Measurements from ENCODE around the gene GIMAP2. TPM values are rescaled to one million over a fixed set of nuclear protein-coding genes. Genes with fewer than 3 reads are reported as not detected.

Gene GIMAP2
- 70.4 TPM for total RNA-seq
- 32.5 TPM for polyA plus RNA-seq
- long read RNA-seq, donor 1, transcript GIMAP2-201 (3 exons, 1,449 nt) = major isoform, 5 of 5 reads
- long read RNA-seq, donor 1, partial matches to known transcripts = 0 of 5 reads
- long read RNA-seq, donor 1, other reads (novel, unspliced or antisense) = 0 of 5 reads
- long read RNA-seq, donor 2 = 0 reads
- long read RNA-seq, donor 3, transcript GIMAP2-201 (3 exons, 1,449 nt) = major isoform, 36 of 45 reads
- long read RNA-seq, donor 3, partial matches to known transcripts = 5 of 45 reads
- long read RNA-seq, donor 3, other reads (novel, unspliced or antisense) = 0 of 45 reads
- long read RNA-seq, donor 4, transcript GIMAP2-201 (3 exons, 1,449 nt) = major isoform, 12 of 22 reads
- long read RNA-seq, donor 4, partial matches to known transcripts = 10 of 22 reads
- long read RNA-seq, donor 4, other reads (novel, unspliced or antisense) = 0 of 22 reads
- long read RNA-seq, donor 5, transcript GIMAP2-201 (3 exons, 1,449 nt) = major isoform, 46 of 49 reads
- long read RNA-seq, donor 5, partial matches to known transcripts = 0 of 49 reads
- long read RNA-seq, donor 5, other reads (novel, unspliced or antisense) = 0 of 49 reads
- long read RNA-seq, donor 6, transcript GIMAP2-201 (3 exons, 1,449 nt) = major isoform, 14 of 14 reads
- long read RNA-seq, donor 6, partial matches to known transcripts = 0 of 14 reads
- long read RNA-seq, donor 6, other reads (novel, unspliced or antisense) = 0 of 14 reads
- long read RNA-seq, donor 7, transcript GIMAP2-201 (3 exons, 1,449 nt) = major isoform, 30 of 30 reads
- long read RNA-seq, donor 7, partial matches to known transcripts = 0 of 30 reads
- long read RNA-seq, donor 7, other reads (novel, unspliced or antisense) = 0 of 30 reads
- long read RNA-seq, donor 8, transcript GIMAP2-201 (3 exons, 1,449 nt) = major isoform, 6 of 6 reads
- long read RNA-seq, donor 8, partial matches to known transcripts = 0 of 6 reads
- long read RNA-seq, donor 8, other reads (novel, unspliced or antisense) = 0 of 6 reads
- long read RNA-seq, donor 9, transcript GIMAP2-201 (3 exons, 1,449 nt) = major isoform, 8 of 10 reads
- long read RNA-seq, donor 9, partial matches to known transcripts = 0 of 10 reads
- long read RNA-seq, donor 9, other reads (novel, unspliced or antisense) = 0 of 10 reads
- long read RNA-seq, donor 10, transcript GIMAP2-201 (3 exons, 1,449 nt) = major isoform, 16 of 16 reads
- long read RNA-seq, donor 10, partial matches to known transcripts = 0 of 16 reads
- long read RNA-seq, donor 10, other reads (novel, unspliced or antisense) = 0 of 16 reads

- DNase-seq (ENCODE audit: low read depth in 6 of 9, low spot score in 9 of 9) = peak in 5 of 9 donors; percentile 47 to 82 (median 59)
- no peaks in the 10 kb centered on the region for H3K27me3 ChIP-seq (ENCODE audit: control insufficient read depth in 2 of 2, insufficient read depth in 1 of 2, low read length in 1 of 2)
- peak within 1 kb of the TSS; percentile 71 to 79 for H3K4me3 ChIP-seq (ENCODE audit: low read length in 2 of 2)
- H3K4me1 ChIP-seq (ENCODE audit: control insufficient read depth in 2 of 2, insufficient read depth in 2 of 2, low read length in 2 of 2) = peaks cover 12 to 24% of the 10 kb centered on the region in 2 donors
- WGBS = 2% methylated on average over 6 of the region's 6 CpGs
- peaks cover 5 to 23% of the 10 kb centered on the region in 2 donors for H3K36me3 ChIP-seq (ENCODE audit: control insufficient read depth in 2 of 2, insufficient read depth in 2 of 2, low read length in 1 of 2)
- peak within 1 kb of the TSS; percentile 82 to 84 for H3K27ac ChIP-seq (ENCODE audit: low read depth in 1 of 2, low read length in 1 of 2)
- peaks cover 0 to 9% of the 10 kb centered on the region in 2 donors for H3K9me3 ChIP-seq (ENCODE audit: control insufficient read depth in 2 of 2, insufficient read depth in 1 of 2, low read length in 1 of 2)
Observed at GRCh38 chr7:150685219-150686029, at the start of gene GIMAP2. Gene GIMAP2 (plus strand): TSS chr7:150685706. CDS start chr7:150687060, 1,354 bp downstream.

DNA sequence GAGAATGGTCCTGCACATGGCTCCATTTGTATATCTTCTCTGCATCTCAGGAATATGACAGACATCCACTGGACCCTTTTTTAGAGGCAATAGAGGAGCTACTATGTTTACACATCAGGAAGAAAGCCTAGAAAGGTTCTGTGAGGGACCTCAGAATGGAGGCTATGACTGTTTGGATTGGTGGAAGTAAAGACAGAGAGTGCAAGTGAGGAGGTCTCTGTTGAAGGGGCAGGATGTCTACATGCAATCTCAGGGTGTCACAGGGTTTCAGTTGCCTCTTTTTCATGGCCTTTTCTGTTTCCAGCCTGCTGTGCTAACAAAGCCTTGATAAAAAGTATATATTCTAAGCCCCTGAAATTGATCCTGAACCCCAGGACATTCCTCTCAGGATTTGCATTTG is 43.7 kb upstream of the GIMAP2 start:
- Histone ChIP-seq H3K4me1 (ENCODE audit: control insufficient read depth in 2 of 2, insufficient read depth in 2 of 2, low read length in 2 of 2) (no peaks in the 10 kb centered on the region), H3K36me3 (ENCODE audit: control insufficient read depth in 2 of 2, insufficient read depth in 2 of 2, low read length in 1 of 2) (no peaks in the 10 kb centered on the region), H3K4me3 (ENCODE audit: low read length in 2 of 2) (no peak overlapping the region), H3K27ac (ENCODE audit: low read depth in 1 of 2, low read length in 1 of 2) (no peak overlapping the region), H3K9me3 (ENCODE audit: control insufficient read depth in 2 of 2, insufficient read depth in 1 of 2, low read length in 1 of 2) (peaks cover 0 to 3% of the 10 kb centered on the region in 2 donors), H3K27me3 (ENCODE audit: control insufficient read depth in 2 of 2, insufficient read depth in 1 of 2, low read length in 1 of 2) (no peaks in the 10 kb centered on the region)
- no peak for DNase-seq (ENCODE audit: low read depth in 6 of 9, low spot score in 9 of 9)

- no peaks in the 10 kb centered on the region for H3K4me1 ChIP-seq (ENCODE audit: control insufficient read depth in 2 of 2, insufficient read depth in 2 of 2, low read length in 2 of 2)
- no peak overlapping the region for H3K4me3 ChIP-seq (ENCODE audit: low read length in 2 of 2)
- DNase-seq (ENCODE audit: low read depth in 6 of 9, low spot score in 9 of 9) = no peak
- peaks cover 0 to 7% of the 10 kb centered on the region in 2 donors for H3K9me3 ChIP-seq (ENCODE audit: control insufficient read depth in 2 of 2, insufficient read depth in 1 of 2, low read length in 1 of 2)
- WGBS = 95% methylated on average over 5 of the region's 5 CpGs
- no peaks in the 10 kb centered on the region for H3K36me3 ChIP-seq (ENCODE audit: control insufficient read depth in 2 of 2, insufficient read depth in 2 of 2, low read length in 1 of 2)
- no peaks in the 10 kb centered on the region for H3K27me3 ChIP-seq (ENCODE audit: control insufficient read depth in 2 of 2, insufficient read depth in 1 of 2, low read length in 1 of 2)
- H3K27ac ChIP-seq (ENCODE audit: low read depth in 1 of 2, low read length in 1 of 2) = no peak overlapping the region
Observed at GRCh38 chr7:150642926-150643325, 42.6 kb upstream of the GIMAP2 start.

GRCh38 chr7:150645259-150646020 is 40.1 kb upstream of the GIMAP2 start:
- Histone ChIP-seq H3K4me3 (ENCODE audit: low read length in 2 of 2) (no peak overlapping the region), H3K4me1 (ENCODE audit: control insufficient read depth in 2 of 2, insufficient read depth in 2 of 2, low read length in 2 of 2) (peaks cover 0 to 5% of the 10 kb centered on the region in 2 donors), H3K9me3 (ENCODE audit: control insufficient read depth in 2 of 2, insufficient read depth in 1 of 2, low read length in 1 of 2) (peaks cover 0 to 9% of the 10 kb centered on the region in 2 donors), H3K27me3 (ENCODE audit: control insufficient read depth in 2 of 2, insufficient read depth in 1 of 2, low read length in 1 of 2) (no peaks in the 10 kb centered on the region), H3K27ac (ENCODE audit: low read depth in 1 of 2, low read length in 1 of 2) (no peak overlapping the region), H3K36me3 (ENCODE audit: control insufficient read depth in 2 of 2, insufficient read depth in 2 of 2, low read length in 1 of 2) (no peaks in the 10 kb centered on the region)
- 76% methylated on average over 6 of the region's 6 CpGs for WGBS
- no peak for DNase-seq (ENCODE audit: low read depth in 6 of 9, low spot score in 9 of 9)

GRCh38 chr7:150648353-150649079 is 37.0 kb upstream of the GIMAP2 start:
- H3K9me3 ChIP-seq (ENCODE audit: control insufficient read depth in 2 of 2, insufficient read depth in 1 of 2, low read length in 1 of 2) = peaks cover 0 to 6% of the 10 kb centered on the region in 2 donors
- H3K27me3 ChIP-seq (ENCODE audit: control insufficient read depth in 2 of 2, insufficient read depth in 1 of 2, low read length in 1 of 2) = no peaks in the 10 kb centered on the region
- 77% methylated on average over 3 of the region's 3 CpGs for WGBS
- H3K27ac ChIP-seq (ENCODE audit: low read depth in 1 of 2, low read length in 1 of 2) = no peak overlapping the region
- DNase-seq (ENCODE audit: low read depth in 6 of 9, low spot score in 9 of 9) = no peak
- peaks cover 0 to 5% of the 10 kb centered on the region in 2 donors for H3K4me1 ChIP-seq (ENCODE audit: control insufficient read depth in 2 of 2, insufficient read depth in 2 of 2, low read length in 2 of 2)
- H3K4me3 ChIP-seq (ENCODE audit: low read length in 2 of 2) = no peak overlapping the region
- no peaks in the 10 kb centered on the region for H3K36me3 ChIP-seq (ENCODE audit: control insufficient read depth in 2 of 2, insufficient read depth in 2 of 2, low read length in 1 of 2)

- Histone ChIP-seq H3K36me3 (ENCODE audit: control insufficient read depth in 2 of 2, insufficient read depth in 2 of 2, low read length in 1 of 2) (no peaks in the 10 kb centered on the region), H3K27me3 (ENCODE audit: control insufficient read depth in 2 of 2, insufficient read depth in 1 of 2, low read length in 1 of 2) (no peaks in the 10 kb centered on the region), H3K27ac (ENCODE audit: low read depth in 1 of 2, low read length in 1 of 2) (no peak overlapping the region), H3K4me3 (ENCODE audit: low read length in 2 of 2) (no peak overlapping the region), H3K4me1 (ENCODE audit: control insufficient read depth in 2 of 2, insufficient read depth in 2 of 2, low read length in 2 of 2) (peaks cover 0 to 5% of the 10 kb centered on the region in 2 donors), H3K9me3 (ENCODE audit: control insufficient read depth in 2 of 2, insufficient read depth in 1 of 2, low read length in 1 of 2) (peaks cover 0 to 6% of the 10 kb centered on the region in 2 donors)
- no peak for DNase-seq (ENCODE audit: low read depth in 6 of 9, low spot score in 9 of 9)
- 68% methylated on average over 3 of the region's 3 CpGs for WGBS
Observed at GRCh38 chr7:150649080-150649385, 36.5 kb upstream of the GIMAP2 start.

DNA sequence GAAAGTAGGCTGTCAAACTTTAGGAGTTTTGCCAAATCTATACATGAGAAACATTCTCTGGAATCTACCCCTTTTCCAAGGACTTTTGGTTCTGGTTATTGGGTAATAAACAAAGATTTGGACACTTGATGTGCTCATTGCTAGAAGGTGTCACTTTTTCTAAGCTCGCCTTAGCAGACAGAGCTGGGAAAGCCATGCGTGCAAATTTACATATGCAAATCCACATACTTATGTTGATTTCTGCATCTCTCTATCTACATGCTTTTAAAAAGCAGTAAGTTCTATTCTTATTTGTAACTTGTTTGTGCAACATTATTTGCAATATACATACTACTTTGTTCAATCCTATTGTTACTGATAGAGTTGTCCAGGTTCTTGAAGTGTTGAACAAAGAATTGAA is 30.8 kb upstream of the GIMAP2 start:
- 97% methylated on average over 2 of the region's 2 CpGs for WGBS
- H3K27ac ChIP-seq (ENCODE audit: low read depth in 1 of 2, low read length in 1 of 2) = no peak overlapping the region
- H3K27me3 ChIP-seq (ENCODE audit: control insufficient read depth in 2 of 2, insufficient read depth in 1 of 2, low read length in 1 of 2) = no peaks in the 10 kb centered on the region
- no peak for DNase-seq (ENCODE audit: low read depth in 6 of 9, low spot score in 9 of 9)
- H3K4me1 ChIP-seq (ENCODE audit: control insufficient read depth in 2 of 2, insufficient read depth in 2 of 2, low read length in 2 of 2) = no peaks in the 10 kb centered on the region
- no peaks in the 10 kb centered on the region for H3K36me3 ChIP-seq (ENCODE audit: control insufficient read depth in 2 of 2, insufficient read depth in 2 of 2, low read length in 1 of 2)
- H3K4me3 ChIP-seq (ENCODE audit: low read length in 2 of 2) = no peak overlapping the region
- peaks cover 3 to 6% of the 10 kb centered on the region in 2 donors for H3K9me3 ChIP-seq (ENCODE audit: control insufficient read depth in 2 of 2, insufficient read depth in 1 of 2, low read length in 1 of 2)

All from thymus (tissue), 14 donors.